Measurements from ENCODE around the gene VPS72. TPM values are rescaled to one million over a fixed set of nuclear protein-coding genes. Genes with fewer than 3 reads are reported as not detected.
A peak's percentile ranks its signal among the peaks of the same experiment; 100 is the strongest.
"Not testable (repeated sequence)": the region's sequence is repeated elsewhere in the genome, so short reads cannot be mapped to it uniquely, and the experiment has no call there.

Gene VPS72
- total RNA-seq, 2 experiments from 2014 or later, result 77.1 to 77.8 TPM

DNA sequence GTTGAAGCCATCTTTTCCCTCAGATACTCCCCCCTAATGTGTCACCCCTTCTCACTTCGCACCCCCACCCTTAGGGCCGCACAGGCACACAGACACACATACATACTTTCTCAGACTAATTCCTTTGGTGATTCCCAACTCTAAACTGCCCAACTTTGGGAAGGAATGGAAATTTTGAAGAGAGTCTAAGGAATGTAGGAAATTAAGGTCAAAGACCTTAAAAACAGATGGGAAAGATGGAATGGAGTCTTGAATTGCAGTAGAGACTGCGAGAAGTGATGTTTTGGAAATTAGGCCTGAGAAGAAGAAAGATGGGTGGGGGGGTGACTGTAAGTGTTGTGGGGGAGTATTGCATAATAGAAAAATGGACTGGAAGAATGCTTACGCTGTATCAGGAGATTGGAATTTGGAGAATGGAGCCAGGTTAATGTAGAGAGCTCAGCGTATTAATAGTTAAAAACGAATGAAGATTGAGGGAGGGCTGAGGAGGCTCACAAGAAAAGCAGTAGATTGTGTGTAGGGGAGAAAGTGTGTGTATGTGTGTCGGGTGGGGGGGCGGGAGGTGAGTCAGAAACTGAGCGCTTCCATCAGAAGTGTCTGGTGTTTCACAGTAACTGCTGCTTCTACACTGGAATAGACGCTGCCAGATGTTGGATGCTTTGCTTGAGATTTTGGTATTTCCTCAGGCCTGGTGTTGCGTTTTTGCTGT is 10.0 kb upstream of the VPS72 start:
- DNase-seq (peak; percentile 51), ATAC-seq (peak; percentile 28)
- Mint-ChIP-seq H3K9me3 (ENCODE audit: low read depth) (no peaks in the 10 kb centered on the region), H3K4me3 (peak overlapping the region; percentile 98), H3K27ac (peak overlapping the region; percentile 100), H3K4me1 (peaks cover 41% of the 10 kb centered on the region), H3K36me3 (ENCODE audit: low read depth) (peaks cover 34% of the 10 kb centered on the region), H3K27me3 (no peaks in the 10 kb centered on the region)
- intact Hi-C loops (cut with DNase I, micrococcal nuclease), result loop anchor here (2.0 to 5.0 kb wide), 6 partner anchors 43 to 202 kb away; partner anchors contain the start of genes RFX5 (in 2 of the 2), GABPB2 (in 1 of the 2), PI4KB (in 1 of the 2) and PRUNE1 (in 1 of the 2)
- CTCF ChIA-PET, result interaction anchor here (0.7 to 2.3 kb wide), 6 partner anchors 43 to 433 kb away, joined by 3 to 10 read pairs (median 3); partner anchors contain the start of gene TNFAIP8L2
- POLR2A ChIA-PET, result interaction anchor here (1.0 to 1.3 kb wide), 3 partner anchors 10 to 52 kb away, joined by 3 to 7 read pairs (median 3); partner anchors contain the start of gene VPS72

DNA sequence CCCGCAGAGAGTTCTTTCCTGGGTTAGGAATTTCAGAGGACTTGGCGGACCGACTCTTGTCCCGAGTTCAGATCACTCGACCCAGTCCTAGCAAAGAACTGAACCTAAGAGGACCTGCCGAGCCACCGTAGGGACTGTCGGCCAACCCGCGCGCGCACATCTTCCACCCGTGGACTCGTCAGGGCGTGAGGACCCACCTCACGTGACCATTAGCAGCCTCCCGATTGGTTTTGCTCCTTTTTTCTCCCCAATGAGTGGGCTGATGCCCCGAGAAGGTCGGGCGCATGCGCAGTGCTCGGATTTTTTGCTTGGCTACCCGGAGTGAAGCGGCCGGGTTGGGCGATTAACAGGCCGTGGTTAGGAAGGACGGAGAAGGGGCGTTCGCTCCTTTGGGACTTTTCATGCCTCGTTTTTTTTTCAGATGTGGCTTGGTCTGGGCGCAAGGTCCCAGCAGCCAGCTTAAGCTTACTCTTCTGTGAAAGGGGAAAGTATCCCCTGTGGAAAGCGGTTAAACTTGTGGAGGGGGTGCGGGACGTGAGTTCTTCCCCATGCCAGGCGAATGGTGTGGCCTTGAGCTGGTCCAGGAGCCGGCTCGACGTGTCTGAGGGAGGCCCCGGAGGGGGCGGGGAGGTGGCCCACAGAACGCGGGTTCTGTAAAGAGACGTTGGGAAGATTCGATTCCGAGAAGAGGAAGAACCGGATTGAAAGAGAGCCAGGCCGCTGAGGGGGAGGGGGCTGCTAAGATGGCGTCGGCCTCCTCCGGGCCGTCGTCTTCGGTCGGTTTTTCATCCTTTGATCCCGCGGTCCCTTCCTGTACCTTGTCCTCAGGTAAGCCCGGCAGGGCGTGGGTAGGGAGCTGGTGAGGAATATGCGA is 8.5 kb upstream of the VPS72 start, which contains the start of gene PIP5K1A:
Gene PIP5K1A (plus strand): TSS at position 299 of the 874 bp plus-strand sequence. CDS start 445 bp downstream, at position 744.
- Mint-ChIP-seq H3K4me3 (peak within 1 kb of the TSS; percentile 98), H3K27ac (peak within 1 kb of the TSS; percentile 100), H3K36me3 (ENCODE audit: low read depth) (peaks cover 30% of the 10 kb centered on the region), H3K9me3 (ENCODE audit: low read depth) (no peaks in the 10 kb centered on the region), H3K4me1 (peaks cover 38% of the 10 kb centered on the region), H3K27me3 (no peaks in the 10 kb centered on the region)
- intact Hi-C loops (cut with DNase I, micrococcal nuclease), result loop anchor here (1.0 to 5.0 kb wide), 12 partner anchors 8 to 272 kb away; partner anchors contain the start of genes PSMD4 (in 2 of the 2), RFX5 (in 2 of the 2), VPS72 (in 2 of the 2) and GABPB2 (in 1 of the 2)
- POLR2A ChIA-PET, result interaction anchor here (0.7 to 1.3 kb wide), 2 partner anchors 9 to 147 kb away, joined by 4 to 7 read pairs; partner anchors contain the start of gene VPS72
- DNase-seq, result peak; percentile 100
- peak; percentile 90 for ATAC-seq
- CTCF ChIA-PET, result interaction anchor here (0.6 to 1.3 kb wide), 3 partner anchors 37 to 629 kb away, joined by 3 to 5 read pairs (median 3); partner anchors contain the start of gene TNFAIP8L2

DNA sequence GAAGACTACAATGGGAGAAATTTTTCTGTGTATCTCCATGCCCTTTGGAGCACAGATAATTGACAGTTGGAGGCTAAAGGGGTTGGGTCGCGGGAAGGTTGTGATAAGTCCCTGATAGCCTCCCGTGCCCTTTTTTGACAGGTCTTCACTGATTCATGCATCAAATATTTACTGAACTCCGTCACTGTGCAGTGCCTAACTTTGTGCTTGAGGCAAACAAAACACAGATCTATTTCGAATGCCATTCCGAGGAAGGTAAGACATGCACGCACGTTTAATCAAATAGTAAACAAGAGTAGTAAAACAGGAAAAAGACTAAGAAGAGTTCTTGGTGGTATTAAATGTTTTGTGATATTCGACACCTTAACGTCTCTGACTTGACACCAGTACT is 7.9 kb upstream of the VPS72 start:
- ChIA-PET CTCF (interaction anchor here (1.1 kb wide), 1 partner anchor 29 kb away, joined by 3 read pairs; no protein-coding TSS in a partner anchor), POLR2A (no interaction called here)
- Mint-ChIP-seq H3K4me3 (peak overlapping the region; percentile 98), H3K9me3 (ENCODE audit: low read depth) (no peaks in the 10 kb centered on the region), H3K4me1 (peaks cover 38% of the 10 kb centered on the region), H3K36me3 (ENCODE audit: low read depth) (peaks cover 30% of the 10 kb centered on the region), H3K27ac (peak overlapping the region; percentile 100), H3K27me3 (no peaks in the 10 kb centered on the region)
- DNase-seq (no peak), ATAC-seq (no peak)
- intact Hi-C loops (cut with DNase I, micrococcal nuclease), result loop anchor here (1.0 to 5.0 kb wide), 13 partner anchors 8 to 272 kb away; partner anchors contain the start of genes PSMD4 (in 2 of the 2), RFX5 (in 2 of the 2), SCNM1 (in 2 of the 2) and VPS72 (in 2 of the 2)

DNA sequence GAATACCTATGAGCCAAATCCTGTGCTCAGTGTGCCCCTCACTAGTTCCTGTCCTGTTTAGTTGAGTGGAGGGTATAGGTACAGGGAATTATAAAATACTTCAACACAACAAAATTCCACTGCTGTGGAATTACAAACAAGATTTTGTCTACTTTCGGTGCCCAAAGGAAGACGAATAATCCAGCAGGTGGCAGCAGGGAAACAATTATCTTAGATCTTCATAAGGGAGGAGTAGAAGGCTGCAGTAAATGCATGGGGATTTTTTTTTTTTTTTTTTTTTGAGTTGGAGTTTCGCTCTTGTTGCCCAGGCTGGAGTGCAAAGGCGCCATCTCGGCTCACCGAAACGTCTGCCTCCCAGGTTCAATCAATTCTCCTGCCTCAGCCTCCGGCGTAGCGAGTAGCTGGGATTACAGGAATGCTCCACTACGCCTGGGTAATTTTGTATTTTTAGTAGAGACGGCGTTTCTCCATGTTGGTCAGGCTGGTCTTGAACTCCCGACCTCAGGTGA is 6.3 kb upstream of the VPS72 start:
- DNase-seq (peak; percentile 76), ATAC-seq (peak; percentile 36)
- Mint-ChIP-seq H3K27me3 (no peaks in the 10 kb centered on the region), H3K27ac (no peak overlapping the region), H3K4me3 (peak overlapping the region; percentile 38), H3K9me3 (ENCODE audit: low read depth) (no peaks in the 10 kb centered on the region), H3K36me3 (ENCODE audit: low read depth) (peaks cover 21% of the 10 kb centered on the region), H3K4me1 (peaks cover 30% of the 10 kb centered on the region)
- CTCF ChIA-PET, result interaction anchor here (0.7 to 1.1 kb wide), 3 partner anchors 16 to 58 kb away, joined by 3 read pairs; partner anchors contain the start of gene PSMD4
- intact Hi-C loops (cut with DNase I, micrococcal nuclease), result loop anchor here (1.0 to 5.0 kb wide), 7 partner anchors 30 to 206 kb away; partner anchors contain the start of genes PI4KB (in 2 of the 2), SCNM1 (in 1 of the 2) and TNFAIP8L2 (in 1 of the 2)
- POLR2A ChIA-PET, result no interaction called here

DNA sequence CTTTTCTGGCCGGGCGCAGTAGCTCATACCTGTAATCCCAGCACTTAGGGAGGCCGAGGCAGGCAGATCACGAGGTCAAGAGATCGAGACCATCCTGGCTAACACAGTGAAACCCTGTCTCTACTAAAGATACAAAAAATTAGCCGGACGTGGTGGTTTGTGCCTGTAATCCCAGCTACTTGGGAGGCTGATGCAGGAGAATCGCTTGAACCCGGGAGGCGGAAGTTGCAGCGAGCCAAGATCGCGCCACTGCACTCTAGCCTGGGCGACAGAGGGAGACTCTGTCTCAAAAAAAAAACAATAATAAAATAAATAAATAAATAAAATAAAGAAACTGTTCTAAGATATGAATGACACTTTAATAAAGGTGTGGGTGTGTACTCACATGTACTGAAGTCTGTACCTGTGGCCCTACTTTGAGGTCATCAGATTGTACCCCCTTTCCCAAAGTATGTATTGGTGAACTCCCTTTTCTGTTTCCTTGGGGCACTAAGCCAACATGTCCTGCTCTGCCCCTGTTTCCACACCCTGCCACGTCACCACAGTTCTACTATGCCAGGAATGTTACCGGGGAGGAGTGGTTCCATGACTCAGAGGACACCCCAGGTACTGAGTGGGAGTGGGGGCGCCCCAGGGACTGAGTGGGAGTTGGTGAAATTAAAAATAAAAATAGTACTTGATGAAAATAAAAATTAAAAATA is 5.0 kb upstream of the VPS72 start:
- peak; percentile 23 for DNase-seq
- H3K27ac Mint-ChIP-seq; H3K27me3 Mint-ChIP-seq; H3K4me3 Mint-ChIP-seq; POLR2A ChIA-PET; ATAC-seq; H3K9me3 Mint-ChIP-seq (ENCODE audit: low read depth): not testable (repeated sequence)
- peaks cover 16% of the 10 kb centered on the region for H3K36me3 Mint-ChIP-seq (ENCODE audit: low read depth)
- intact Hi-C loops (cut with DNase I, micrococcal nuclease), result loop anchor here in 1 of 2 experiments (5.0 kb wide), 3 partner anchors 38 to 207 kb away; partner anchors contain the start of genes PI4KB and TNFAIP8L2
- peaks cover 30% of the 10 kb centered on the region for H3K4me1 Mint-ChIP-seq
- CTCF ChIA-PET, result interaction anchor here (0.7 to 1.1 kb wide), 4 partner anchors 17 to 60 kb away, joined by 3 to 4 read pairs (median 3); partner anchors contain the start of gene PSMD4

DNA sequence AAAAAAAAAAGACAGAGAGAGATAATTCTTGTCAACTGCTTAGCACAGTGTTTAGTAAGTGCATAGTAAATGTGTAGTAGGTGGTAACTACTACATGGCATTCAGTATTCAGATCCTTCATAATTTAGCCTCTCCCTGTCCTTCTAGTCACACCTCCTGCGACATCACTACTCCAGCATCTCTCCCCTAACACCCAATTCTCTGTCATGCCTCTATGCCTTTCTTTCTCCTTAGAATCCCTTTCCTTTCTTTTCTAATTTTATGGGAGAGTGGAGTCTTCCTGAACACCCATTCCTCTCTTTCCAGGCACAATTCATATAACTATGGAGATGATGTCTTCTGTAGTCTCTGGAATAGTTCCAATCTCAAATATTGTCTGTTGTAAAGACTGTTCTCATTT is 3.9 kb upstream of the VPS72 start:
- POLR2A ChIA-PET, result no interaction called here
- Mint-ChIP-seq H3K27ac (no peak overlapping the region), H3K27me3 (no peaks in the 10 kb centered on the region), H3K4me3 (no peak overlapping the region), H3K4me1 (peaks cover 28% of the 10 kb centered on the region), H3K9me3 (ENCODE audit: low read depth) (no peaks in the 10 kb centered on the region), H3K36me3 (ENCODE audit: low read depth) (peaks cover 4% of the 10 kb centered on the region)
- CTCF ChIA-PET, result interaction anchor here (0.7 to 0.9 kb wide), 2 partner anchors 18 to 57 kb away, joined by 3 to 4 read pairs; no protein-coding TSS in a partner anchor
- intact Hi-C loops (cut with DNase I, micrococcal nuclease), result no loop called here
- DNase-seq, result no peak
- ATAC-seq, result no peak

DNA sequence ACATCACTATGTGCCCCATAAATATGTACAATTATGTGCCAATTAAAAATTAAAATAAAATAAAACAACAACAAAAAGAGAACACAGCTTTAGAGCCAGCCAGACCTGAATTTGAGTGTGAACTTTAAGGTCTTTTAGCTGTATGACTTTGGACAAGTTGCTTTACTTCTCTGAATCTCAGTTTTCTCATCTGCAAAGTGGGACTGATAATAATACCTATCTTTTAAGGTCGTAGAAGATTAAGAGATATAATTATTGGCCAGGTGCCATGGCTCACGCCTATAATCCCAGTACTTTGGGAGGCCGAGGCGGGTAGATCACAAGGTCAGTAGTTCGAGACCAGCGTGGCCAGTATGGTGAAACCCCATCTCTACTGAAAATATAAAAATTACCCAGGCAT is 3.3 kb upstream of the VPS72 start:
- peaks cover under 1% of the 10 kb centered on the region for H3K36me3 Mint-ChIP-seq (ENCODE audit: low read depth)
- no peaks in the 10 kb centered on the region for H3K27me3 Mint-ChIP-seq
- H3K9me3 Mint-ChIP-seq (ENCODE audit: low read depth), result no peaks in the 10 kb centered on the region
- H3K4me1 Mint-ChIP-seq, result peaks cover 32% of the 10 kb centered on the region
- intact Hi-C loops (cut with DNase I, micrococcal nuclease), result no loop called here
- POLR2A ChIA-PET, result no interaction called here
- H3K4me3 Mint-ChIP-seq, result no peak overlapping the region
- DNase-seq, result no peak
- no peak overlapping the region for H3K27ac Mint-ChIP-seq
- CTCF ChIA-PET, result interaction anchor here (0.7 to 2.3 kb wide), 3 partner anchors 16 to 58 kb away, joined by 3 to 9 read pairs (median 3); no protein-coding TSS in a partner anchor
- ATAC-seq, result no peak

DNA sequence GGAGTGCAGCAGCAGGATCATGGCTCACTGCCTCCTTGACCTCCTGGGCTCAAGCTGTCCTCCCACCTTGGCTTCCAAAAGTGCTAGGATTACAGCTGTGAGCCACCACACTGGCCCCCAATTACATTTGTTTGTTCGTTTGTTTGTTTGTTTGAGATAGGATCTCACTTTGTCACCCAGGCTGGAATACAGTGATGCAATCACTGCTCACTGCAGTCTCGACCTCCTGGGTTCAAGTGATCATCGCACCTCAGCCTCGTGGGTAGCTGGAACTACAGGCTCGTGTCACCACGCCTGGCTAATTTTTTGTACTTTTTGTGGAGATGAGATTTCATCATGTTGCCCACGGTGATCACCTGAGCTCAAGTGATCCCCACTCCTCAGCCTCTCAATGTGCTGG is 2.0 kb upstream of the VPS72 start:
- H3K4me3 Mint-ChIP-seq, result no peak overlapping the region
- peaks cover 28% of the 10 kb centered on the region for H3K4me1 Mint-ChIP-seq
- no peak overlapping the region for H3K27ac Mint-ChIP-seq
- POLR2A ChIA-PET, result no interaction called here
- H3K9me3 Mint-ChIP-seq (ENCODE audit: low read depth), result no peaks in the 10 kb centered on the region
- H3K36me3 Mint-ChIP-seq (ENCODE audit: low read depth), result no peaks in the 10 kb centered on the region
- no peak for DNase-seq
- no peak for ATAC-seq
- CTCF ChIA-PET, result interaction anchor here (0.8 to 2.3 kb wide), 2 partner anchors 37 to 60 kb away, joined by 3 to 9 read pairs; no protein-coding TSS in a partner anchor
- intact Hi-C loops (cut with DNase I, micrococcal nuclease), result no loop called here
- no peaks in the 10 kb centered on the region for H3K27me3 Mint-ChIP-seq

DNA sequence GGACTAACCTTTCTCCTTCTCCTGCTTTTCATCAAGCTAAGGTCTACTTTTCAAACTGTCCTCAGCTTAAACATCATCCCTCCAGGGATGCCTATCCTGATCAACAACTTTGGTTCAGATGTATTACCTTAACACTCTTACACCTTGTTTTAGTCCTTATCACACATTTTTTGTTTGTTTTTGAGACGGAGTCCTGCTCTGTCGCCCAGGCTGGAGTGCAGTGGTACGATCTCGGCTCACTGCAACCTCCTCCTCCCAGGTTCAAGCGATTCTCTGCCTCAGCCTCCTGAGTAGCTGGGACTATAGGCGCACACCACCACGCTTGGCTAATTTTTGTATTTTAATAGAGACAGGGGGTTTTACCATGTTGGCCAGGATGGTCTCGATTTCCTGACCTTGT is 1.3 kb downstream of the VPS72 start:
- Mint-ChIP-seq H3K36me3 (ENCODE audit: low read depth) (peaks cover 12% of the 10 kb centered on the region), H3K4me3 (peak overlapping the region; percentile 96), H3K27ac (peak overlapping the region; percentile 98), H3K4me1 (peaks cover 27% of the 10 kb centered on the region)
- DNase-seq; POLR2A ChIA-PET; H3K9me3 Mint-ChIP-seq (ENCODE audit: low read depth); intact Hi-C loops (cut with DNase I, micrococcal nuclease); H3K27me3 Mint-ChIP-seq; ATAC-seq: not testable (repeated sequence)
- CTCF ChIA-PET, result interaction anchor here (0.6 to 1.5 kb wide), 6 partner anchors 10 to 102 kb away, joined by 3 to 7 read pairs (median 3); no protein-coding TSS in a partner anchor

DNA sequence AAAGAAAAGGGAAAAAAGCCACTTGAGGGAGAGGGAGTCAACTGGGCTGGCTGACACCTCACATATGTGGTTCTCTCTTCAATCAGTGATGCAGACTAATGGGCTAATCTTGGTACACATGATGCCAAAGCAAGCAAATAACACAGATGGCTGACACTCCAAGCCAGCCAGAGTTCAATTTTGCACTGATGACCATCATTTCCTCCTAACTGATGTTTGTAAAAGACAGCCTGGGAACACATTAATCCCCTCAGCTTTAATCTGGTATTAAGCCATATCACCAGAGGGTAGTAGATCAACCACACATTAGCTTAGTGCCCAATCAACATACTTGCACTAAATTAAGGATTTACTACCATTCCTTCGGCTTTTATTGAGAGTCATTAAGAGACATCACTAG is 2.8 kb downstream of the VPS72 start:
- POLR2A ChIA-PET, result no interaction called here
- intact Hi-C loops (cut with DNase I, micrococcal nuclease), result no loop called here
- Mint-ChIP-seq H3K9me3 (ENCODE audit: low read depth) (no peaks in the 10 kb centered on the region), H3K36me3 (ENCODE audit: low read depth) (peaks cover 23% of the 10 kb centered on the region), H3K4me3 (no peak overlapping the region), H3K4me1 (peaks cover 27% of the 10 kb centered on the region), H3K27me3 (no peaks in the 10 kb centered on the region), H3K27ac (no peak overlapping the region)
- CTCF ChIA-PET, result interaction anchor here (0.5 to 1.1 kb wide), 2 partner anchors 8 to 10 kb away, joined by 3 read pairs; no protein-coding TSS in a partner anchor
- ATAC-seq (no peak), DNase-seq (no peak)

All from activated CD4-positive, alpha-beta T cell treated with anti-CD3 and anti-CD28 coated beads for 36 hours (primary cell).